ENCODE measurements around the gene RAB4A.
A peak's percentile ranks its signal among the peaks of the same experiment; 100 is the strongest.

The RAB4A gene

GRCh38 chr1:229230893-229231753 lies 39.8 kb upstream of the RAB4A start (continued):
- TF ChIP-seq SP3 (tag by site-specific recombination; IDR thresholded peaks at IDR 0.05) (no peak), TCF7L2 (IDR thresholded peaks at IDR 0.05; ENCODE audit: borderline replicate concordance, low read depth, low read length) (peak; percentile 90), SETDB1 (IDR thresholded peaks at IDR 0.05; ENCODE audit: insufficient read length, low read length) (no peak), ZNF426 (tag by site-specific recombination; IDR thresholded peaks at IDR 0.05) (no peak), PRDM4 (tag by site-specific recombination; IDR thresholded peaks at IDR 0.05) (no peak), ZNF433 (tag by site-specific recombination; IDR thresholded peaks at IDR 0.05; ENCODE audit: low read depth) (no peak), ZNF830 (tag by site-specific recombination; IDR thresholded peaks at IDR 0.05; ENCODE audit: low read depth) (no peak), ZNF274 (IDR thresholded peaks at IDR 0.05; ENCODE audit: low read length) (no peak), ZNF274 (tag by site-specific recombination; IDR thresholded peaks at IDR 0.05; ENCODE audit: borderline replicate concordance) (no peak), ZNF768 (tag by site-specific recombination; IDR thresholded peaks at IDR 0.05) (no peak), TSHZ1 (tag by site-specific recombination; IDR thresholded peaks at IDR 0.05; ENCODE audit: borderline replicate concordance) (peak; percentile 82; the same call in 1 of the 2 replicates), ZNF423 (tag by site-specific recombination; IDR thresholded peaks at IDR 0.05) (no peak), FEZF1 (tag by site-specific recombination; IDR thresholded peaks at IDR 0.05) (peak; percentile 64), ZNF473 (tag by site-specific recombination; IDR thresholded peaks at IDR 0.05) (no peak), ZNF280C (tag by site-specific recombination; IDR thresholded peaks at IDR 0.05) (no peak), ZNF544 (tag by site-specific recombination; IDR thresholded peaks at IDR 0.05) (no peak), ZNF664 (tag by site-specific recombination; IDR thresholded peaks at IDR 0.05) (peak; percentile 5; the same call in 1 of the 2 replicates), SP2 (tag by site-specific recombination; IDR thresholded peaks at IDR 0.05) (no peak; the same call in 1 of the 2 replicates), BCL11A (tag by site-specific recombination; IDR thresholded peaks at IDR 0.05; ENCODE audit: low read depth) (no peak), PRDM1 (tag by site-specific recombination; IDR thresholded peaks at IDR 0.05) (0 out of 2 replicates have a peak, but pooled peaks have one; percentile 1), ZNF549 (tag by site-specific recombination; IDR thresholded peaks at IDR 0.05) (no peak), ELK4 (IDR thresholded peaks at IDR 0.05; ENCODE audit: borderline replicate concordance, low read depth, low read length) (0 out of 2 replicates have a peak, but pooled peaks have one; percentile 24), ZNF398 (tag by site-specific recombination; IDR thresholded peaks at IDR 0.05) (0 out of 2 replicates have a peak, but pooled peaks have one; percentile 17), ZNF48 (tag by site-specific recombination; IDR thresholded peaks at IDR 0.05) (no peak)
- TF ChIP-seq, protein P1, sequence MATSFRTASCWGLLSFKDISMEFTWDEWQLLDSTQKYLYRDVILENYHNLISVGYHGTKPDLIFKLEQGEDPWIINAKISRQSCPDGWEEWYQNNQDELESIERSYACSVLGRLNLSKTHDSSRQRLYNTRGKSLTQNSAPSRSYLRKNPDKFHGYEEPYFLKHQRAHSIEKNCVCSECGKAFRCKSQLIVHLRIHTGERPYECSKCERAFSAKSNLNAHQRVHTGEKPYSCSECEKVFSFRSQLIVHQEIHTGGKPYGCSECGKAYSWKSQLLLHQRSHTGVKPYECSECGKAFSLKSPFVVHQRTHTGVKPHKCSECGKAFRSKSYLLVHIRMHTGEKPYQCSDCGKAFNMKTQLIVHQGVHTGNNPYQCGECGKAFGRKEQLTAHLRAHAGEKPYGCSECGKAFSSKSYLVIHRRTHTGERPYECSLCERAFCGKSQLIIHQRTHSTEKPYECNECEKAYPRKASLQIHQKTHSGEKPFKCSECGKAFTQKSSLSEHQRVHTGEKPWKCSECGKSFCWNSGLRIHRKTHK (tag by site-specific recombination; IDR thresholded peaks at IDR 0.05), result no peak

Data from HEK293 (cell line).